OCI-M1 (cell line): ENCODE data around the gene ZNF319.
"Not testable (repeated sequence)": the region's sequence is repeated elsewhere in the genome, so short reads cannot be mapped to it uniquely, and the experiment has no call there.

Experiments used
- DNase-seq: peaks from one replicate; lab custom pipeline; 2025; lab: John Stamatoyannopoulos, UW

ZNF319 gene

DNA sequence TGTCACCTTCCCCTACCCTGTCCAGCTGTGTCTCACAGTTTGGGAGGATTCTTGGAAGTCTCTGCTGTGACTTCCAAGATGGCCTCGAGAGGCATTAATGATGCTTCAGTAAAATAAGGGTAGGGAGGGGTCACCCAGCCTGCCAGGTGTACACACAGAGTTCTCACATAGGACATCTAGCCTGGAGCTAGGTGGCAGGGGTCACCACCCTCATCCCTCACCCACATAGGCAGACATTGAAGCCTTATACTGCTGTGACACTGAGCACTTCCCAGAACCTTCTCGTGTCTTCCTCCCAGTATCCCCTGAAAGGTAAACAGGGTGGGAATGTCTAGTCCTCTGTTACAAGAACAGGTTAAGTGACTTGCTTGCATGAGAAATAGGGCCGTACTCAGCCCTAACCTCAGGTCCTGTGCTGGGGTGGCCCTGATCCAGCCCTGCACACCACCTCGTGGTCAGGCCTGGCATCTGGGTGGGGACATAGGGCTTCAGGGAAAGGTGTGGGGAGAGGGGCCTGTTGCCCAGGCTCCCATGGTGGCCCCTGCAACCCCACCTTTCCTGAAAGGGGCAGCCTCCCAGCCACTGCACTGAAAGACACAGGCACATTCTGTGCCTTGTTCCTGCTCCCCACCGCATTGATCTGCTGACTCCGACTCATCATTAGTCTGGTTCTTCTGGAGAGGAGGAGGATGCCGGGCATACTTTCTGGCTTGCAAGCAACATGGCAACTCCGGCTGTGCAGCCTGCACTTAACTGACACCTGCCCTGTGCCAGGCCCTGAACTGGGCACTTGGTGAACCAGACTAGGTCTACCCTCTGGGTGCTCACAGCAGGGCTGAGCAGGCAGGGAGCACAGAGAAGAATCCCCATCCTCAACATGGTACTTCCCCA, 21.4 kb upstream of the ZNF319 start:
- DNase-seq, result no peak

DNA sequence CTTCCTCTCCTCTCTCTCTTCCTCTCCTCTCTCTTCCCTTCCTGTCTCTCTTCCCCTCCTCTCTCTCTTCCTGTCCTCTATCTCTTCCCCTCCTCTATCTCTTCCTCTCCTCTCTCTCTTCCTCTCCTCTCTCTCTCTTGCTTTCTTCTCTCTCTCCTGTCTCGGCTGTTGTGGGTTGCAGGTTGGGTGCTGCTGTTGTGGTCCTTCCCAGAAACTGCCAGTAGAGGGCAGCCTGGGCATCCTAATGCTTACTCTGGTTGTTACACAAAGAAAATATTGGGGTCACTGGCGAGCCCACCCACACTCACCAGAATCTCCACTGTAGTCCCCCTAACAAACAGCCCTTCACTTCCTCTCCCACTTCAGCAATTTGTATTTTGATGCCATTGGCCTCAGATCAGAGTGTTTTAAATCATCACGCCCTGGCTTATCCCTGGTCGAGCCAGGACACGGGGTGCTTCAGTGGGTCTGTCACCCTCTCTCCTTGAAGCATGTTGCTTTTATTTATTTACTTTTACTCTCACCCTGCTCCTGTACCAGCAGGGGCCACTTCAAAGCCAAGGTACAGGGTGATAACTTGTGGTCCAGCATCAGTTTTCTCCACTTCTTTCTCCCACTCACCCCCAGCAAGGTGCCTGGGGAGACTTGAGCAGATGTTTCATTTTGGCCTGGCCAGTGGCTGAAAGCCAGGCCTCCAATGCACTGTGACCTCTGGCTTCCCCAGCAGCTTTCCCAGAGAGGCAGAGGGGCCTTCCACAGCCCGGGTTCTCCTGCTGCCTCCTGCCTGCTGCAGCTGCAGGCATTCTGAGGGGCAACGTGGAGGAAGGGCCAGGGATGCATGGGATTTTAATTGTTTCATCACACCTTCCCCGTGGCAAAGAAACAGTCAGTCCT, 20.4 kb upstream of the ZNF319 start:
- peak; percentile 49 for DNase-seq

DNA sequence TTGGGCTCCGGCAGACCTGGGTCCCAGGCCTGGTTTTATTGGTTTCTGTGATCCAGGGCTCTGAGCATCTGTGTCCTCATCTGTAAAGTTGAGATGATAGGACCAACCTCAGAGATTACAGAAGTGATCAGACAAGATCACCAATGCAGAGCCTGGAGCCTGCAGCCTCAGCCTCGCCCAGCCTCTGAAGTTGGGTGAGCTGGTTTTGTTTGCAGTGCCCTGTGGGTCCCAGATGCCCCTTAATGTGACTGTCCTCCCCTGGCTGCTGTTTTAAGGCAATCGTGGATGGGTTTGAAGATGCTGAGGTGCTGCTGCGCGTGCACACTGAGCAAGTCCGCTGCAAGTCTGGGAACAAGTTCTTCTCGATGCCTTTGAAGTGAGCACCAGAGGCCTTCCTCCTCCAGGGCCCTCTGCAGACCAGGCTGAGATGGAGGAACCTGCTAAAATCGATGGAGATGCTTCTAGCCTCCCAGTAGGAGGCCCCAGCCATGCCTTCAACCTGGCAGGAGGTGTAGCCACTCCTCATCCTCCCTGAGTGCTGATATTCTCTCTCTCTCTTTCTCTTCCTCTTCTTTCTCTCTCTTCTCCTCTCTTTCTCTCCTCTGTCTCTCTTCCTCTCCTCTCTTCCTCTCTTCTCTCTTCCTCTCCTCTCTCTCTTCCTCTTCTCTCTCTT, 19.5 kb upstream of the ZNF319 start:
- no peak for DNase-seq

DNA sequence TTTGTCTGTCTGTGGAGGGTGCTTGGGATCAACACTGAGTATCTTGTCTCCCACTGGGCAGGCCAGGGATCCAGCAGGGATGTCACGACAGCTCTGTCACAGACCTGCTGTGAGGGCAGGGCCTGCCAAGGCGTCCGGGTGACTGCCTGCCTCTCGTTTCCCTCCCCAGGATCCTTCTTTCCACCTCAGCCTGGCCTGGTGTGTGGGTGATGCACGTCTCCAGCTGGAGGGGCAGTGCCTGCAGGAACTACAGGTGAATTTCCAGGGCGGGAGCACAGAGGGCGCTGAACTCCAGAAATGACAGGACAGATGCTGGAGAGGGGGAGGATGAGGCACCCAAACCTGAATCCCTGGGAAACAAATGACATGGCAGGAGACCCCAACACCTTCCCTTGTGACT, 18.3 kb upstream of the ZNF319 start:
- no peak for DNase-seq

DNA sequence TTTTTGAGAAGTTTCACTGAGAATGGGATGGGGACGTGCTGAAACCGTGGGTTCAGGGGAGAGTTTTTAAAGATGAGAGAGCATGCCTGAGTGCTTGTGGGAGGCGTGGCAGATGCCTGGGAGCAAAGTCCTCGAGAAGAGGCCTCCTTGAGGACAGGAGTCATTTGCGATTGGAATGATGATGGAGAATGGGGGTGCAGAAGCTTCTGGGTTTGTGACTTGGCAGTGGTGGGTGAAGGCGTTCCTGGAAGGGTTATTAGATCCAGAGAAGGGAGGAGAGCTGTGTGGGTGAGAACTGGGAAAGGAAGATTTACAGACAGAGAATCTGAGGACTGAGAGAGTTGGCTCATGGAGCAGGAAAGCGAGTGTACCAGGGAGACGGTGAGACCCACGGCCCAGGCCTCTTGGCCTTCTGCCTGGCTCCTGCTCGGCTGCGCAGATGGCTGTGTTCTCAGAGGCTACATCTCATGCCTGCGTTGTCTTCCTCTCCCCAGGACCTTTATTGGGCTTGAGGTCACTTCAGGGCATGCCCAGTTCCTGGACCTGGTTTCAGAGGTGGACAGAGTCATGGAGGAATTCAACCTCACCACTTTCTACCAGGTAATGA, 16.5 kb upstream of the ZNF319 start:
- DNase-seq, result no peak

DNA sequence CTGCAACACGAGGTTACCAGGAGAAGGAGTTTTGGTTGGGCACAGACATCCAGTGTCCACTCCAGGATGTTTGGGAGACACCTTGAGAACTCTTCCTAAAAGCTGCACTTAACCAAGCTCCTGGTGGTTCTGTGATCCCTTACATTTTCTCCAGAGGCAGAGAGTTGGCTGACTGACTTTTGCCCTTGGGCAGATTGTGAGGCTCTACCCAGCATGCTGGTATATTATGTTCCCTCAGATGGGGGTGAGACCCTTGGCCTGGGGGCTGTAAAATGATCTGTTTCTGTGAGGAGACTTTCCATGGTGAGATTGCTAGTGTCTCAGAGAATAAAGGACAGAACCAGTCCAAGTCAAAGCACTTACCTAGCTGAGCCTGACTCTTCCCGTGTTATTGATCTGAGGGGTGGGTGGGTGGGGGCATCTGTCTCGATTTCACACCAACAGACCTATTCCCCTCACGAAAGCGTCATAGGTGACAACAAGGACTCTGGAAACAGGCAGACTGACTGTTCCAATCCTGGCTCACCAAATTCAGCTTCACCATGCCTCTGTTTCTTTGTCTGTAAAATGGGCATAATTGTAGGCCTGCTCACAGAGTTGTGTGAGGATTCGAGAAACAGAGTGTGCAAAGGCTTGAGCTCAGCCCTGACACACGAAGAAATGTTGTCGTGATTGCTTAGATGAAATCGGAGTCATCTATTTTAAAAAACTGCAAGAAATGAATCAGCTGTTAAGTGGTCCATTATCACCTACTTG, 12.9 kb upstream of the ZNF319 start:
- no peak for DNase-seq

DNA sequence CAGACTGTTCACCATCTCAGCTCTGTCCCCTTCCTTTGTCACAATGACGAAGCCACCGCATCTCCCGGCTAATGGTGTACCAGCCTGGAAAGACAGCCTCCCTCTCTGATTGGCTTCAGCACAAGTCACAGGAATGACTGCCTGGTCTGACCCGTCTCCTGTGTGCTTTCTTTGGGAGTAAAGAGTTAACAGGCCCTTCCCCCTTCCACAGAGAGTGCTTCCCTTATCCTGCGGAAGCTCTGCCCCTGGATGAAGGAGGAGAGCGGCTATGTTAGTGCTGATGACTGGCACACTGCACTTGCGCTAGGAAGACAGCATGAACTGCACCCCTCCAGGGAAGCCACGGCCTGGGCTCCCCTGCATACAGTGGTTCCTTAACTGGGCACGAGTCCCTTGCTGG, 12.0 kb upstream of the ZNF319 start:
- no peak for DNase-seq

DNA sequence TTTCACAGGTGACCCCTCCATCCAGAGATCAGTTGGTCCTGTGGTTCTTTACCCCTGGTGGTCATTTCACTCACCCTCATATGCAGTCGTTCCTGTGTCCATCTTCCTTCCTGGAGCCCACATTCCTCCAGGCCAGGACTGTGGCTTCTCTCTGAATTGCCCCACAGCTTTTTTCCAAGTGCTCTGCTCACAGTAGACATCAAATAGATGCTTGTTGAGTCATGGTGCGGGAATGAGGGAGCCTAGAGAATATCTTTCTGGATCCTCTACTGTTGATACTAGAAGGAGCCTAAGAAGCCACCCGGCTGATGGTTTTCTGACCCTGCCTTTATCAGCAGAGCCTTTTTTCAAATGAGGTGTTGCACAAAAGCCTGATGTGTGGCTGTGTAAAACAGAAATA, 11.2 kb upstream of the ZNF319 start:
- no peak for DNase-seq

DNA sequence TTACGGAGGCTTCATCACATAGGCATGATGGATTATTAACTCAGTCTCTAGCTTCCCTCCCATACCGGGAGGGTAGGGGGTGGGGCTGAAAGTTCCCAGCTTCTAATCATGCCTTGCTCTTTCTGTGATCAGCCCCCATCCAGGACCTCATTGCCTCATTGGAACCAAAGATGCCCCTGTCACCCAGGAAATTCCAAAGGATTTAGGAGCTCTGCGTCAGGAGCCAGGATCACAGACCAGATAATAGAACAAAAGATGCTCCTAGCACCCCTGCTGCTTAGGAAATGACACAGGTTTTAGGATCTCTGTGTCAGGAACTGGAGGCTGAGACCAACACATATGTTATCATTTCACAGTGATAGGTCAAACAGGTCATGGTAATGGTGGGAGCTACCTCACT, 10.4 kb upstream of the ZNF319 start:
- no peak for DNase-seq

DNA sequence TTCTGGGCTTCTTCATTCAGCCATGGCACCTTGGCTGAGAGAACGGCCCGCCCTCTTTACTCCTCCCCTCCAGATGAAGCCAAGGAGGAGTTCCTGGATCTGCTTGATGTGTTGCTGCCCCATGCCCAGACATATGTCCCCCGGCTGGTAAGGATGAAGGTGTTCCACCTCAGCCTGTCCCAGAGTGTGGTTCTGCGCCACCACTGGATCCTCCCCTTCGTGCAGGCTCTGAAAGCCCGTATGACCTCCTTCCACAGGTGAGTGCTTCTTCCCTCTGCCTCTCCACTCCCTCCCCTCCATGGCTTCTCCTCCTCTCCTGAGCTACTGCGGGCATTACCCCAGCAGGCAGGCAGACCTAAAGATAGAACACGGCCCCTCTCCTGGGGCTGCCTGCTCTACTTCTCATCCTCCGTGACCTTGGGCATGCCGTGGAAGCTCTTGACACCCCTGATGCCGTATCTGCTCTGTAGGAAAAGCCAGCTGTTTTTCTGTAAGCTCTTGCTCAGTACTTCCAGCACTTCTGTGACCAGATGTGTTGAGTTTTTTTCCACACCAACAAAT, 9.5 kb upstream of the ZNF319 start:
- no peak for DNase-seq

DNA sequence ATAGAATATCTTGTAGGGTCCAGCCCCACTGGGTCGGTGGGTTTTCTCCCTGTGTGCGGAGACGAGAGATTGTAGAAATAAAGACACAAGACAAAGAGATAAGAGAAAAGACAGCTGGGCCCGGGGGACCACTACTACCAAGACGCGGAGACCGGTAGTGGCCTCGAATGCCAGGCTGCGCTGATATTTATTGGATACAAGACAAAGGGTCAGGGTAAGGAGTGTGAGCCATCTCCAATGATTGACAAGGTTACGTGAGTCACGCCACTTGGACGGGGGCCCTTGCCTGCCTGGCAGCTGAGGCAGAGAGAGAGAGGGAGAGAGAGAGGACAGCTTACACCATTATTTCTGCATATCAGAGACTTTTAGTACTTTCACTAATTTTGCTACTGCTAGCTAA, 4.3 kb upstream of the ZNF319 start:
- DNase-seq, result not testable (repeated sequence)

DNA sequence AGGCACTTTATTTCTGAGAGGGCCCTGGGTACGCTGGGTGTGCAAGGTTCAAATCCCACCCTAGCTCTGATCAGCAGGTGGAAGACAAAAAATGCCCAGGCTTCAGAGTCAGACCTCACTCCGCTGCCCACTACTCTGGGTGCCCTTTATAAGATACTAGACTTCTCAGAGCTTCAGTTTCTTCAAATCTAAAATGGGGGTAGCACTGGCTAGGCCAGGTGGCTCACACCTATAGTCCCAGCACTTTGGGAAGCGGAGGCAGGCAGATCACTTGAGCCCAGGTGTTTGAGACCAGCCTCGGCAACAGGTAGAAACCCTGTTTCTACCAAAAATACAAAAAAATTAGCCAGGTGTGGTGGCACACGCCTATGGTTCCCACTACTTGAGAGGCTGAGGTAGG, 2.5 kb upstream of the ZNF319 start:
- DNase-seq, result no peak

DNA sequence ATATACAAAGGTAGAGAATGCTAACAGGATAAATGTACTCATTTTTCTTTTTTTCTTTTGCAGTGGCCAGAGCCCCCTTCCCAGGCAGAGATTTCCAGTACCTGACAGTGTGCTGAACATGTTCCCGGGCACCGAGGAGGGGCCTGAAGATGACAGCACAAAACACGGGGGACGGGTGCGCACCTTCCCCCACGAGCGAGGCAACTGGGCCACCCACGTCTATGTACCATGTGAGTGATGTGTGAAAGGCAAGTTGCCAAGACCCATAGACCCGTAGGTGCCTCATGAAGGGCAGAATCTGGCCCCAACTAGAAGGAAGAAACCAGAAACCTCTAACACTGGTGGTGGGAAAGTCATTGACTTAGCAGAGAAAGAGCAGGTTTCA, 1.9 kb upstream of the ZNF319 start:
- no peak for DNase-seq

DNA sequence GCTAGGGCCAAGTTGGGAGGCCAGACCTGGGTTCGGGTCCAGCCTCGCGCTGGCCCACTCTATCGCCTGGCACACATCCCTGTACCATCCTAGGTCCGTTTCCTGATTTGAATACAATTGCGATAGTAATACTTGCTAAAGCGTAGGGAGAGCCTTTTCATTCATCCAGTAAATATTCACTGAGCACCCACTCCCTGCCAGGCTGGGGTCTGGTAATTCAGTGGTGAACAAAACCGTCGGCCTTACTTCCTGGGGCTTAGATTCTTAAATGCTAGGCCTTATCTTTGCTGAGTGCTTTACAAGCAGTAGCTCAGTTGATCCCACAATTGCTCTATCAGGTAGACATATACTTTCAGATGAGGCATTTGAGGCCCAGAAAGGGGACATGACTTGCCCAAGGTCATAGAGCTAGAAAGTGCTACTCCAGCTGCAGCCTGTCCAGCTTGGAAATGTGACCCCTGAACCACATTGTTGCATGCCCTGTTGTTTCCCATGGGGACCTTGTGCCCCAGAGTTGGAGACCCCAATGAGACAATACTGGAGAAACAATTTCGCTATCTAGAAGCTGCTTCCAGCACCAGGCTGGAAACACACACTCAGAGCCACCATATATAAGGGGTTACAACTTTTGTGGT, 1.4 kb upstream of the ZNF319 start:
- peak; percentile 4 for DNase-seq

DNA sequence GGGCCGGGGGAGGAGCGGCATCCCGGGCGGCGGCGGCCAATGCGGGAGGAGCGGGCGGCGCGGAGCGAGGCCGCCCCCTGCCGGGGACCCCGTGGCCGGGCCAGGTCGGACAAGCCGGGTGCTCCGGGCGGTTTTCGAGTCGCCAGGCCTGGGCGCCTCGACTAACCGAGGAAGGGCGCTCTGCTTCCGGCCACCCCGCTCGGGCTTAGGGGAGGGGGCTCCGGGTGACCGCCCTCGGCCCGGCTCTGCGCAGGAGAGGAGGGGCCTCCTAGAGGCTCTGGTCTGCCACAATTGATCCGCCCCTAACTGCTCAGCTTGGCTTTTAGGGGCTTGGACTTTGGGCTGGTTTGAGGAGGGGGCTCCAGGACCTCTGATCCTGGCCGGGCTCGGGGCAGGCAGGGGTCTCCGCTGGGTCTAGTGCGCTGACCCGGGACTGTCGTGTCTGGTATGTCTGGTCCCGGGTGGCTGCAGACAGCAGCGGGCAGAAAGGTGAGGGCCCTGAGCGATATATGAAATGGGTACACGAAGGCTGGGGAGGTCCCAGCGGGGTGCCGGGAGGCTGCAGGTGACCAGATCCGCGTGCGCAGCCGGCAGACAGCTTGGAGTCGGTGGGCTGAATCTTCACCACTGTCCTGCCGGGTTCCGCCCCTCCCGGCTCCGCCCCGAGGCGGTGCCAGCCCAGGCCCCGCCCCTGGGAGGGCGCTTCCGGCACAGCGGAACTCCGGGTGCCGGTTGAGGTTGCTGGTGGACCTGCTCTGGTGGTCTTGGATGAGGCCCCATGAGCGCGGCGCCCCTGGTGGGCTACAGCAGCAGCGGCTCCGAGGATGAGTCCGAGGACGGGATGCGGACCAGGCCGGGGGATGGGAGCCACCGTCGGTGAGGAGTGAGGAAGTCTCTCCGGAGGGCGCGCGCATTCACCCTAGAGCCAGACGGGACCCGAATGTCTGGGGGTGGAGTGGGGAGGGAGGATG, 519 bp upstream of the ZNF319 start, which contains the start of gene USB1:
Gene USB1 (plus strand): TSS at position 702 of the 971 bp plus-strand sequence. CDS start 77 bp downstream, at position 779.
- DNase-seq, result peak; percentile 84

DNA sequence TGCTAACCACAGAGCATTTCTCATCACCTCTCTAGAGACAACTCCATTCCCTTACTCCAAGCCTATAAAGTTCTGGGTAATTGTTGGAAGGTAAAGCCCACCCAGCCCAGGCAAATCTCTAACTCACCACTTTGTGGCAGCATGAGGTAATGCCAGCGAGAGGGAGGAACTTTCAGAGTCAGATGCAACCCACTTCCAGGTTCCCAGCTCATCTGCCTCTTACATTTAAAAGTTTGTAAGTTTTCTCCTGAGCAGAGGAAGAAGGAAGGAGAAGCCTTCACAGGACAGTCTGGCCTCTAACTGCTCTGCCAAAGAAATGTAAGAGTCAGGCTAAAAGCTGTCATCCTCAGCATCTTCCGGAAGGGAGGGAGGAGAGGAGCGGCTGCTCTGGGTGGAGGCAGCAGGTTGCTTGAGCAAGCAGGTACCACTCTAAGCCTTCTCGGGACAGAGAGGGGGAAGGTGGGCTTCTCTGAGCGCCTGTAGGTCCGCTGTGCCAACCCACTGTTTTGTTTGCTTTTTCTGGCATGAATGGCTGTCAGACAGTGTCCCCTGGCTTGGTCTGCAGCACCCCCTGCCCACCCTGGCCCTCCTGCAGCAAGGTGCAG, 1.0 kb downstream of the ZNF319 start:
- peak; percentile 41 for DNase-seq

DNA sequence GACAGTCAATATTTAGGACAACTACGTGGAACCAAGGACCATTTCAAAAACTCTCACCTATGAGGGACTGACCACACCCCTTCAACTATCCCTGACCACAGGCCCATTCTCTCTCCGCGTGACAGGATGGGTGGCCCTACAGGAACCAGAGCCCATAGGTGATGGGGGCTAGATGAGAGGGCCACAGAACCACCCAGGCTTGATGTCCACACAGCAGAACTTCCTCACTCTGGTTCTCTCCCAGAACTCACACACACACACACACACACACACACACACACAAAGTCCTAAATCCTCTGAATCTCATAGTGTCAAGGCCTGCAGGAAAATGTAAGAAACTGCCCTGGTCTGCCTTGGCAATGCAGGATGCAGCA, 1.5 kb downstream of the ZNF319 start:
- DNase-seq, result no peak

DNA sequence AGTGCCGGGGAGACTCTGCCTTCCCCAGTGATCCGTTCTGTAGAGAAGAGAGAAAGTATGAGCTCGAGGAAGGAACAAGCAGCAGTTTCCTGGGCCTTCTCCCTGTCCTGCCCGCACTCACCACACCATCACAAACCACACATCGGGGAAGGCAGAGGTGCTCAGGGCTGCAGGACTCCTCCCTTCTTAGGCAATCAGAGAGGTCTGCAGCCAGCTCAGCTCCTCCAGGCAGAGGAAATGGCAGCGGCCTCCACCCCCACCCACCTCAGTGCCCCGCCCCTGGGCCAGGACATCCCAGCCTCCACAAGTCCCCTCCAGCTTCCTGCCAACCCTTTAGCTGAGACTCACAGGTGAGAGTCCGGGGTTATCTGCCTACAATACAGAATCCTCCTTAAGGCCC, 2.0 kb downstream of the ZNF319 start:
- DNase-seq, result no peak
